GM12878 (cell line): Measurements from ENCODE around the gene SRCIN1. TPM values are rescaled to one million over a fixed set of nuclear protein-coding genes. Genes with fewer than 3 reads are reported as not detected.

Experiments used
- BHLHE40 ChIP-seq, 2 experiments: fragments of 450-650 bp in 1 of 2; IDR thresholded peaks; 2 replicates each; pipeline ENCODE4 v1.6.1; 2011 to 2017; ENCODE audit warnings: low read depth in 2 of 2, borderline replicate concordance in 1 of 2, improper control_type of control experiment in 1 of 2, low read length in 1 of 2, mild to moderate bottlenecking in 1 of 2
- CEBPZ ChIP-seq: fragments of 150-350 bp; IDR thresholded peaks from 2 replicates; pipeline ENCODE4 v1.6.1; 2016; ENCODE audit warnings: low read depth, low read length
- CHD4 ChIP-seq: fragments of 200-600 bp; sonication (generic); IDR thresholded peaks from 2 replicates; pipeline ENCODE4 v1.6.1; 2016; ENCODE audit warnings: mild to moderate bottlenecking
- ELK1 ChIP-seq: IDR thresholded peaks from 2 replicates; pipeline ENCODE4 v1.6.1; 2012; ENCODE audit warnings: low read depth, low read length, improper control_type of control experiment
- KAT2A ChIP-seq: conservative IDR thresholded peaks from 2 replicates; pipeline ENCODE4 v1.6.1; 2011; ENCODE audit warnings: low read depth, low read length; ENCODE audit not compliant: control insufficient read depth
- MEF2A ChIP-seq: IDR thresholded peaks from 2 replicates; pipeline ENCODE4 v1.6.1; 2011; ENCODE audit warnings: low read depth, mild to moderate bottlenecking, low read length, moderate library complexity; ENCODE audit not compliant: insufficient read depth
- MEF2B ChIP-seq: fragments of 450-650 bp; IDR thresholded peaks from 2 replicates; pipeline ENCODE4 v1.6.1; 2018; ENCODE audit warnings: mild to moderate bottlenecking, moderate library complexity; ENCODE audit not compliant: partially characterized antibody, poor library complexity, severe bottlenecking
- NBN ChIP-seq: fragments of 450-650 bp; IDR thresholded peaks from 2 replicates; pipeline ENCODE4 v1.6.1; 2016
- NR2C1 ChIP-seq: fragments of 450-650 bp; IDR thresholded peaks from 2 replicates; pipeline ENCODE4 v1.6.1; 2017; ENCODE audit warnings: antibody characterized with exemption, mild to moderate bottlenecking, moderate library complexity
- NR2C2 ChIP-seq: IDR thresholded peaks from 2 replicates; pipeline ENCODE4 v1.6.1; 2011; ENCODE audit warnings: borderline replicate concordance, low read depth; ENCODE audit not compliant: control insufficient read depth, insufficient read length
- NR2F1 ChIP-seq: fragments of 450-650 bp; conservative IDR thresholded peaks from 2 replicates; pipeline ENCODE4 v1.6.1; 2017; ENCODE audit warnings: mild to moderate bottlenecking
- PAX5 ChIP-seq: IDR thresholded peaks from 2 replicates; pipeline ENCODE4 v1.6.1; 2011; ENCODE audit warnings: low read depth, low read length, borderline replicate concordance
- PAX8 ChIP-seq: fragments of 450-650 bp; IDR thresholded peaks from 2 replicates; pipeline ENCODE4 v1.6.1; 2017; ENCODE audit warnings: mild to moderate bottlenecking, moderate library complexity
- RB1 ChIP-seq: fragments of 450-650 bp; formaldehyde crosslinking; IDR thresholded peaks from 2 replicates; pipeline ENCODE4 v1.6.1; 2017; ENCODE audit warnings: mild to moderate bottlenecking, borderline replicate concordance
- RCOR1 ChIP-seq: conservative IDR thresholded peaks from 2 replicates; pipeline ENCODE4 v1.6.1; 2012; ENCODE audit warnings: low read depth, low read length, improper control_type of control experiment
- SMAD1 ChIP-seq: fragments of 450-650 bp; IDR thresholded peaks from 2 replicates; pipeline ENCODE4 v1.6.1; 2018; ENCODE audit warnings: mild to moderate bottlenecking, low read depth; ENCODE audit not compliant: partially characterized antibody
- TCF7 ChIP-seq: IDR thresholded peaks from 2 replicates; pipeline ENCODE4 v1.6.1; 2014; ENCODE audit warnings: antibody characterized with exemption, borderline replicate concordance
- YBX1 ChIP-seq: fragments of 450-650 bp; IDR thresholded peaks from 2 replicates; pipeline ENCODE4 v1.6.1; 2016; ENCODE audit warnings: antibody characterized with exemption
- ZNF217 ChIP-seq: fragments of 450-650 bp; IDR thresholded peaks from 2 replicates; pipeline ENCODE4 v1.6.1; 2017; ENCODE audit warnings: antibody characterized with exemption, mild to moderate bottlenecking
- ZNF24 ChIP-seq: fragments of 450-650 bp; IDR thresholded peaks from 2 replicates; pipeline ENCODE4 v1.6.1; 2017; ENCODE audit warnings: antibody characterized with exemption, mild to moderate bottlenecking
- ZNF384 ChIP-seq: IDR thresholded peaks from 2 replicates; pipeline ENCODE4 v1.6.1; 2012; ENCODE audit warnings: low read depth, mild to moderate bottlenecking, low read length, improper control_type of control experiment, borderline replicate concordance
- ZNF592 ChIP-seq: fragments of 450-650 bp; IDR thresholded peaks from 2 replicates; pipeline ENCODE4 v1.6.1; 2017; ENCODE audit warnings: mild to moderate bottlenecking, moderate library complexity
- polyA plus RNA-seq, 11 experiments: library from polyadenylated mRNA; depleted of rRNA in 4 of 11; unstranded in 6 of 11; stranded (reverse) in 5 of 11; fragments of >200 nt; fragmentation: Nextera tagmentation in 4 of 11; fragmentation: Illumina TruSeq in 1 of 11; extraction: Ambion mirVana in 4 of 11; extraction: Trizol in 1 of 11; gene quantifications; 1 replicate in 1 of 11; 2 replicates in 10 of 11; pipeline versions ENCODE4 v1.2.1 to v1.2.3, GENCODE V29; 2011 to 2016; ENCODE audit warnings: inconsistent platforms in 2 of 11, missing spikeins in 2 of 11, low read depth in 1 of 11
- total RNA-seq, 4 experiments: library from RNA; depleted of rRNA in 3 of 4; stranded (reverse); fragments of >200 nt in 3 of 4; fragmentation: Illumina TruSeq in 1 of 4; extraction: Trizol in 1 of 4; gene quantifications; 2 replicates each; pipeline versions ENCODE4 v1.2.1 to v1.2.3, GENCODE V29; 2013 to 2021

SRCIN1 gene
- total and polyA plus RNA-seq, 10 of the 15 experiments (the other 5 are each of a cell fraction or from before 2014, with no cell fraction given): under 0.01 to 0.74 (median 0.20) TPM; not detected in 3

GRCh38 chr17:38605841-38606645 is at the start of gene SRCIN1 (continued):
- TF ChIP-seq ELK1 (no peak), MEF2A (no peak), NBN (0 out of 2 replicates have a peak, but pooled peaks have one; percentile 31), KAT2A (no peak), PAX8 (no peak), CHD4 (no peak), RB1 (0 out of 2 replicates have a peak, but pooled peaks have one; percentile 30), RCOR1 (0 out of 2 replicates have a peak, but pooled peaks have one; percentile 45), PAX5 (no peak), SMAD1 (no peak), NR2C1 (peak; percentile 21; the same call in 1 of the 2 replicates), NR2C2 (no peak), CEBPZ (no peak), ZNF592 (peak; percentile 89), ZNF217 (peak; percentile 88), TCF7 (no peak), MEF2B (no peak), YBX1 (no peak), ZNF384 (no peak), NR2F1 (peak; percentile 77), ZNF24 (0 out of 2 replicates have a peak, but pooled peaks have one; percentile 21), BHLHE40 (IDR thresholded peaks at IDR 0.05; ENCODE audit: borderline replicate concordance in 1 of 2, low read depth in 2 of 2, low read length in 1 of 2) (peak in 1 of 2 experiments; percentile 36; a peak in 2 of 4 replicates)
